Measurements from ENCODE around the gene CLEC11A. TPM values are rescaled to one million over a fixed set of nuclear protein-coding genes. Genes with fewer than 3 reads are reported as not detected.
A peak's percentile ranks its signal among the peaks of the same experiment; 100 is the strongest.

Gene CLEC11A
- total RNA-seq, 4 donors from 2014 or later = 3.3 to 4.6 (median 4.0) TPM; not detected in 1

DNA sequence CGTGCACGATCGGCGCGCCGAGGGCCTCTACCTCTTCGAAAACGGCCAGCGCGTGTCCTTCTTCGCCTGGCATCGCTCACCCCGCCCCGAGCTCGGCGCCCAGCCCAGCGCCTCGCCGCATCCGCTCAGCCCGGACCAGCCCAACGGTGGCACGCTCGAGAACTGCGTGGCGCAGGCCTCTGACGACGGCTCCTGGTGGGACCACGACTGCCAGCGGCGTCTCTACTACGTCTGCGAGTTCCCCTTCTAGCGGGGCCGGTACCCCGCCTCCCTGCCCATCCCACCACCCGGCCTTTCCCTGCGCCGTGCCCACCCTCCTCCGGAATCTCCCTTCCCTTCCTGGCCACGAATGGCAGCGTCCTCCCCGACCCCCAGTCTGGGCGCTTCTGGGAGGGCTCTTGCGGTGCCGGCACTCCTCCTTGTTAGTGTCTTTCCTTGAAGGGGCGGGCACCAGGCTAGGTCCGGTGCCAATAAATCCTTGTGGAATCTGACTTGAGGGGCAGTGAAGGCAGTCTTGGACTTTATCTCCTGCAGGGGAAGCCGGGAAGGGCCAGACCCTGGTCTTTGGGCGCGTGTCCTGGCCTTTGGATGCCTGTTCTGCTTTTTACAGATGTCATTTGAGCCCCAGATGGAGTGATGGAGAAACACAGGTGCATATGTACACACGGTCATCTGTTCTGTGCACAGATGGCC, 2.2 kb downstream of the CLEC11A start:
- H3K27me3 ChIP-seq = no peaks in the 10 kb centered on the region
- TF ChIP-seq, protein P1, sequence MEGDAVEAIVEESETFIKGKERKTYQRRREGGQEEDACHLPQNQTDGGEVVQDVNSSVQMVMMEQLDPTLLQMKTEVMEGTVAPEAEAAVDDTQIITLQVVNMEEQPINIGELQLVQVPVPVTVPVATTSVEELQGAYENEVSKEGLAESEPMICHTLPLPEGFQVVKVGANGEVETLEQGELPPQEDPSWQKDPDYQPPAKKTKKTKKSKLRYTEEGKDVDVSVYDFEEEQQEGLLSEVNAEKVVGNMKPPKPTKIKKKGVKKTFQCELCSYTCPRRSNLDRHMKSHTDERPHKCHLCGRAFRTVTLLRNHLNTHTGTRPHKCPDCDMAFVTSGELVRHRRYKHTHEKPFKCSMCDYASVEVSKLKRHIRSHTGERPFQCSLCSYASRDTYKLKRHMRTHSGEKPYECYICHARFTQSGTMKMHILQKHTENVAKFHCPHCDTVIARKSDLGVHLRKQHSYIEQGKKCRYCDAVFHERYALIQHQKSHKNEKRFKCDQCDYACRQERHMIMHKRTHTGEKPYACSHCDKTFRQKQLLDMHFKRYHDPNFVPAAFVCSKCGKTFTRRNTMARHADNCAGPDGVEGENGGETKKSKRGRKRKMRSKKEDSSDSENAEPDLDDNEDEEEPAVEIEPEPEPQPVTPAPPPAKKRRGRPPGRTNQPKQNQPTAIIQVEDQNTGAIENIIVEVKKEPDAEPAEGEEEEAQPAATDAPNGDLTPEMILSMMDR (IDR thresholded peaks at IDR 0.05) = no peak
- no peak for TF ChIP-seq POLR2A (IDR thresholded peaks at IDR 0.05)
- peak overlapping the region in 3 of 4 donors; percentile 47 to 66 (median 51) for H3K27ac ChIP-seq

DNA sequence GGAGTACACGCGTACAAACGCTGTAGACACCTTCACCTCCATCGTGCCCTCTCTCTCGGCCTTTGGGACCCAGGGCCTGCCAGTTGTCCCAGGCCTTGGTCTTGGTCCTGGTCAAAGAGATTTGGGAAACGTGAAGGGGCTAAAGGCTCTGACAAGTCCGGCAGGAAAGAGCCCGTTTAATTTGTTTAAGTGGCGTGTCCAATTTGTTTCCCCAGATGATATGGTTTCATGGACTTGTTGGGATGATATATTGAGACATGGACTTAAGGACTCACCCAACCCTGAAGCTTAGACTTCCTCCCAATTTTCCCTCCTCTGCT, 2.7 kb downstream of the CLEC11A start:
- no peaks in the 10 kb centered on the region for H3K27me3 ChIP-seq
- DNase-seq = no peak
- no peaks in the 10 kb centered on the region for H3K36me3 ChIP-seq
- no peak overlapping the region for H3K27ac ChIP-seq
- peak overlapping the region in 1 of 4 donors; percentile 62 for H3K4me3 ChIP-seq
- TF ChIP-seq POLR2A (IDR thresholded peaks at IDR 0.05) = no peak
- TF ChIP-seq, protein P1 (IDR thresholded peaks at IDR 0.05) = no peak
- peaks cover 0 to 20% (median 3%) of the 10 kb centered on the region in 4 donors for H3K4me1 ChIP-seq
- H3K9me3 ChIP-seq = peaks cover 0 to 6% (median 0%) of the 10 kb centered on the region in 4 donors

More for the DNA sequence above, 2.2 kb downstream of the CLEC11A start:
- Histone ChIP-seq H3K36me3 (no peaks in the 10 kb centered on the region), H3K4me1 (peaks cover 0 to 20% (median 3%) of the 10 kb centered on the region in 4 donors), H3K9me3 (peaks cover 0 to 6% (median 0%) of the 10 kb centered on the region in 4 donors), H3K4me3 (peak overlapping the region; percentile 39 to 62 (median 54))
- no peak for DNase-seq

DNA sequence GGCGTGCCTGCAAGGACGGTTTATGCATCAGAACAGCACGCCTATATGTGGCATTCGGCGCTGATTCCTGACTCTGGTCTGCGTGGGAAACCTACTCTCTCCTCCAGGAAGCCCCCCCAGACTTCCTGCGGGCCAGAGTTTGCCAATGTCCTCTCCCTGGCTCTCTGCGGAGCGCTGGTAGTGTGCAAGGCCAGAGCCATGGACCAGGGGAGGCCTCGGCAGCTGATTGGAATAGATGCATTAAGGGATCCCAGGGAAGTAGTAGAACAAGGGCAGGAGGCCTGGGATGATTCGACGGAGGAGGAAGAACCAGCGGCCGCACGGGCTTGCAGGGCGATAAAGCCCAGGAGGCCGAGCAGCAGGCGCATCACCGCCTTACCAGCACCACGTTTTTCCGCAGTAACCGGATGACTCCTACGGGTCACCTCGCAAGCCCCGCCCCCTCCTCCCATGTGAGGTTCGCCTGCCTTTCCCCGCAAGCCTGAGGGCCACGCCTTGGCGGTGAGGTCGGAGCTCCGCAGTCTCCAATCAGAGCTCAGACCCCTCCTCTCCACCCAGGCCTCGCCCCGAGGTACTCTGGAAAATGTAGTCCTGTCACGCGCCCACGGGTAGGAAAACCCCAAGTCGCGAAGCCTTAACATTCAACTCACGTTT, 5.0 kb downstream of the CLEC11A start:
- H3K9me3 ChIP-seq = peaks cover 0 to 6% (median 0%) of the 10 kb centered on the region in 4 donors
- H3K36me3 ChIP-seq = no peaks in the 10 kb centered on the region
- no peak for TF ChIP-seq POLR2A (IDR thresholded peaks at IDR 0.05)
- TF ChIP-seq, protein P1 (IDR thresholded peaks at IDR 0.05) = no peak
- peak in 2 of 3 donors; percentile 26 to 69 for DNase-seq
- H3K4me1 ChIP-seq = peaks cover 0 to 20% (median 3%) of the 10 kb centered on the region in 4 donors
- H3K4me3 ChIP-seq = no peak overlapping the region
- H3K27ac ChIP-seq = no peak overlapping the region
- H3K27me3 ChIP-seq = no peaks in the 10 kb centered on the region

DNA sequence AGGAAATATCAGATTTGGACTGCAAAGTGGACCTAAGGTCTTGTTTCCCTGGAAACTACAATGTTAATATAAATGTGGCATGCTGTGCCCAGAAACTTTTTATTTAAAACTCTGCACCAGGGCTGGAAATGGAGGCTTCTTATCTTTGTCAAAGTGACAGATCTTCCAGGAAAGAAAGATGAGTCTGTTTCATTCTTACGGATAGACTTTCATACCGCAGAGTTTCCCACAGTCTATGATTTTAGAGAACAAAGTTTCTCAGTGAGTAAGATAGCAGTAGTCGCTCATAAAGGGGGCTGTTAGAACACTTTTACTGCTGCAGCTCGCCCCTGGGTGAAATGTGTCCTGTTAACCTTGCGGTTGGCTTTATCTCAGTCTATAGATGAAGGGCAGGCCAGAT, 6.7 kb downstream of the CLEC11A start:
- no peak for TF ChIP-seq POLR2A (IDR thresholded peaks at IDR 0.05)
- TF ChIP-seq, protein P1 (IDR thresholded peaks at IDR 0.05) = no peak
- H3K27me3 ChIP-seq = no peaks in the 10 kb centered on the region
- peaks cover 0 to 12% (median 2%) of the 10 kb centered on the region in 4 donors for H3K4me1 ChIP-seq
- no peak for DNase-seq
- peaks cover 0 to 5% (median 0%) of the 10 kb centered on the region in 4 donors for H3K9me3 ChIP-seq
- no peaks in the 10 kb centered on the region for H3K36me3 ChIP-seq
- no peak overlapping the region for H3K4me3 ChIP-seq
- no peak overlapping the region for H3K27ac ChIP-seq

- TF ChIP-seq POLR2A (IDR thresholded peaks at IDR 0.05) = no peak
- TF ChIP-seq, protein P1 (IDR thresholded peaks at IDR 0.05) = no peak
- no peaks in the 10 kb centered on the region for H3K9me3 ChIP-seq
- no peak for DNase-seq
- H3K36me3 ChIP-seq = no peaks in the 10 kb centered on the region
- H3K4me3 ChIP-seq = no peak overlapping the region
- no peaks in the 10 kb centered on the region for H3K27me3 ChIP-seq
- H3K4me1 ChIP-seq = no peaks in the 10 kb centered on the region
- H3K27ac ChIP-seq = no peak overlapping the region
These were observed 12.7 kb downstream of the CLEC11A start for GRCh38 chr19:50735869-50736268.
